NCI-H226 (cell line): ENCODE measurements around the gene OTUD3.
"Not testable (repeated sequence)": the region's sequence is repeated elsewhere in the genome, so short reads cannot be mapped to it uniquely, and the experiment has no call there.

ENCODE experiments used
- DNase-seq: peaks from one replicate; pipeline ENCODE4 v3.0.0-alpha.2; 2015

Gene OTUD3, protein sequence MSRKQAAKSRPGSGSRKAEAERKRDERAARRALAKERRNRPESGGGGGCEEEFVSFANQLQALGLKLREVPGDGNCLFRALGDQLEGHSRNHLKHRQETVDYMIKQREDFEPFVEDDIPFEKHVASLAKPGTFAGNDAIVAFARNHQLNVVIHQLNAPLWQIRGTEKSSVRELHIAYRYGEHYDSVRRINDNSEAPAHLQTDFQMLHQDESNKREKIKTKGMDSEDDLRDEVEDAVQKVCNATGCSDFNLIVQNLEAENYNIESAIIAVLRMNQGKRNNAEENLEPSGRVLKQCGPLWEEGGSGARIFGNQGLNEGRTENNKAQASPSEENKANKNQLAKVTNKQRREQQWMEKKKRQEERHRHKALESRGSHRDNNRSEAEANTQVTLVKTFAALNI

DNA sequence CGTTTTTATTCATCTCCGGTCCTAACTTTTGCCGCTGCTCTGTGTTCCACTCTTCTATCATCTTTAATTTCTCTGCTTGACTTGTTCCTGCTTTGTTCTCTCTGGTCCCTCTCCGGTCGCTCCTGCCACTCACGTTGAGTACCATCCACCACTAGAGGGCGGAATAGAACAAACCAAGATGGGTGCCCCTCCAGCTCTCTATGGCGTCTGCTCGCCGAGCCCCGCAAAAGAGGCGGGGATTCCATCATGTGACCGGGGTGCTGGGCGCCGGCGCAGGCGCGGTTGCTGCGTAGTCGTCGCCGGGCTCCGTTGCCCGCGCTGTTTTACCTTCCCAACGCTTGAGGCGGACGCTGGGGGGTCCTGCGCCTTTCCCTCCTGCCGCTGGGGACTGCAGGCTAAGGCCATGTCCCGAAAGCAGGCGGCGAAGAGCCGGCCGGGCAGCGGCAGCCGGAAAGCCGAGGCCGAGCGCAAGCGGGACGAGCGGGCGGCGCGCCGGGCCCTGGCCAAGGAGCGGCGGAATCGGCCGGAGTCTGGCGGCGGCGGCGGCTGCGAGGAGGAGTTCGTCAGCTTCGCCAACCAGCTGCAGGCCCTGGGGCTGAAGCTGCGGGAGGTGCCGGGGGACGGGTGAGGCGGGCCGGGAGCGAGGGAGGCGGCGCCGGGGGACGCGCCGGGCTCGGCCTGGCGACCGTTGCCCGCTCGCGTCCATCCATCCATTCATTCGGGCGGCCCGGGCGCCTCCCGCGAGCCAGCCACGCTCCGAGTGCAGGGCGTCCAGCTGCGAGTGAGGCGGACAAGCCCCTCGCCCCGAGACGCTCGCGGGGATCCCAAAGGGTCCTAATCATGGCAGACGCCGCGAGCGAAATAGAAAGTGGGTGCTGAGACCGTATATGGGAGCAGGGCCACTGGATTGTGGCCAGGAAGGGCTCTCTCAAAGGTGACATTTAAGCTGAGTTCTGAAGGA lies at the start of gene OTUD3:
Gene OTUD3, plus strand, starts transcription at position 285 of the 961 bp plus-strand sequence. Its CDS starts 119 bp downstream, at position 404.
- DNase-seq = peak; percentile 92

DNA sequence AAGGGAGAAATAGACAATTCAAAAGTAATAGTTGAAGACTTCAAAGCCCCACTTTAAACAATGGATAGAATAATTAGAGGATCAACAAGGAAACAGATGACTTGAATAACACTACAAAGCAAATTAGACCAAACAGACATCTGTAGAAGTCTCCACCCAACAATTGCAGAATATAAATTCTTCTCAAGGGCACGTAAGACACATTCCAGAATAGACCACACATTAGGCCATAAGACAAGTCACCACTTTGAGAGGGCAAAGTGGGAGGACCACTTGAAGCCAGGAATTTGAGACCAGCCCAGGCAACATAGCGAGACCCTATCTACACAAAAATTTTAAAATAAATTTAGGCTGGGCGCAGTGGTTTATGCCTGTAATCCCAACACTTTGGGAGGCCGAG lies 46.6 kb upstream of the OTUD3 start:
- no peak for DNase-seq

DNA sequence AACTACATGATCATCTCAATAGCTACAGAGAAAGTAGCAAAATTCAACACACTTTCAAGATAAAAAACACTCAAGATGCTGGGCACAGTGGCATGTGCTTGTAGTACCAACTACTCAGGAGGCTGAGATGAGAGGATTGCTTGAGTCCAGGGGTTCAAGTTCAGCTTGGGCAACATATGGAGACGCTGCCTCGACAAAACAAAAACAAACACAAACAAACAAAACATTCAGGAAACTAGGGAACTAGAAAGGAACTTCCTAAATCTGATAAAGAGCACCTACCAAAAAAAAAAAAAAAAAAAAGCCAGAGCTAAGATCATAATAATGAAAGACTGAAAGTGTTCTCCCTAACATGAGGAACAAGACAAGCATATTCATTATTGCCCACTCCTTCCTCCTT lies 44.3 kb upstream of the OTUD3 start:
- DNase-seq = no peak

DNA sequence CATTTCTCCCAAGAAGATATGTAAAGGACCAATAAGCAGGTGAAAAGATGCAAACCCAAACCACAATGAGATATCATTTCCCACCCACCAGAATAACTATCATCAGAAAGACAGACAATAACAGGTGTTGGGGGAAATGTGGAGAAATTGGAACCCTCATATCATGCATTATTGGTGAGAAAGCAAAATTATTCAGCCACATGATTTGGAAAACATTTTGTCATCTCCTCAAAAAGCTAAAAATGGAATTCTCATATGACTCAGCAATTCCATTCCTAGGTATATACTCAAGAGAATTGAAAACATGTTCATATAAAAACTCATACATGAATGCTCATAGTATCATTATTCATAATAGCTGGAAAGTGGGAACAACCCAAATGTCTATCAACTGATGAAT lies 42.0 kb upstream of the OTUD3 start:
- no peak for DNase-seq

DNA sequence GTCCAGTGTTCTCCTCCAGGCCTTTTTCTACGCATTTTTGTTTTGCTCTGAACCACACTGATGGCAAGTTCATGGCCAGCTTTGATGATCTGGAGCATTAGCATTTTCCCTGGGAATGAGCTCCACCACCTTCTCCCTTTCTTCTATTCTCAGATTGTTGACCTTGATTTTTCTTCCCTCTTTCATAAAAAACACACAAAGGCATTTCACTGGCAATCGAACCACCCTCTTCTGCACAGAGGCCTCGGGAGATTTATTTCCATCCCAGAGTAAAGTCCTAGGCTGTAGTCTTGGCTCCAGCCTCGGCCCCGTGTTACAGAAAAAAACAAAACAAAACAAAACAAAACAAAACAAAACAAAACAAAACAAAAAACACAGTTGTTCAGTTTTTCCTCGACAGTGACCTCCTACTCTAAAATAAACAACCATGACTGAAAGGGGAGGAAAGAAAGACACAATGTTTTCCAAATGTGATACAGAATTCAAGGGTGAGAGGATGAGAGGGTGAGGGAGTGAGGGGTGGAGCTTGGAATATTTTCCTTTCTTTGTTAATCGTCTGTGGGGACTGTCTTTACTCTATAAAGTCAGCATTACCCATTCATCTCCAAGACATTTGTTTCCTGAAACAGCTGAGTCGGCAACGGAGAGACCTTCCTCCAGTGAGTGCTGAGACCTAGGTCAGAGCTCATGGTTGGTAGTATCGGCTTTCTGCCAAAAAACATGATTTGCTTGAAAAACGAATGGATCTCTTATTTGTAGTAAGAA lies 37.3 kb upstream of the OTUD3 start:
- no peak for DNase-seq

DNA sequence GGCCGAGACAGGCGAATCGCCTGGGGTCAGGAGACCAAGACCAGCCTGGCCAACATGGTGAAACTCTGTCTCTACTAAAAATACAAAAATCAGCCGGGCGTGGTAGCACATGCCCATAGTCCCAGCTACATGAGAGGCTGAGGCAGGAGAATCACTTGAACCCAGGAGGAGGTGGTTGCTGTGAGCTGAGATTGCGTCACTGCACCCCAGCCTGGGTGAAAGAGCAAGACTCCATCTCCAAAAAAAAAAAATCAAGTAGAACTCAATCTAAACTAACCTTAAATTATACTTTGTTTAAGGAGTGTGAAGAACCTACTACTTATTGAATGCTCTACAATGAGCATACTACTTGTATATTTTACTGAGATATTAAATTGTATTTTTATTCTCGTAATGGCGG lies 36.6 kb upstream of the OTUD3 start:
- no peak for DNase-seq

DNA sequence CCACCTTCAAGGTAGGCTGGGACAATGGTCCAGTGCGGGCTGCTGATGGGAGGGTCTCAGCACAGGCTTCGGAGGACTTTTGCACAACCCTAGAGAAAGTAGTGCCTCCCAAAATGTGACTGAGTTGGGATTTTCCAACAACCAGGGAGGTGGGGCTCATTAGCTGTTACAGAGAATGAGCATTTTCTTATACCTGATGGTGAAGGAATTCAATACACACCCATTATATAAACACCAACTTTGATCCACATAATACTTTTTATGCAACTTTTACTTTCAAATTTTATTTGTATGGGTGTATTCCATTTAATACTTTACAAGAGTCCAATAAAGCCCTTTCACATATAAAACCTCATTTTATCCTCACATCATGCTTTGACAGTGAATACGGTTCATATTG lies 35.9 kb upstream of the OTUD3 start:
- DNase-seq = no peak

DNA sequence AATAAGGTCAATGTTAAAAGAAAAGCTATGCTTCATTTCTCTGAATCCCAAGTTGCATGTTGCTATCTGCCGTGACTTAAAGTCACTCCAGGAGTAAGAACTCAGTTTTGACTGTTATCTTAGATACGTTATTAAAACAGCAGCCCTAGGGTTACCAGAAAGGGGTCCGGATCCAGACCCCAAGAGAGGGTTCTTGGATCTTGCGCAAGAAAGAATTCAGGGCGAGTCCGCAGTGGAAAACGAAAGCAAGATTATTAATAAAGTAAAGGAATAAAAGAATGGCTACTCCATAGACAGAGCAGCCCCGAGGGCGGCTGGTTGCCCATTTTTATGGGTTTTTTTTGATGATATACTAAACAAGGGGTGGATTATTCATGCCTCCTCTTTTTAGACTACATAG lies 34.9 kb upstream of the OTUD3 start:
- DNase-seq = not testable (repeated sequence)

DNA sequence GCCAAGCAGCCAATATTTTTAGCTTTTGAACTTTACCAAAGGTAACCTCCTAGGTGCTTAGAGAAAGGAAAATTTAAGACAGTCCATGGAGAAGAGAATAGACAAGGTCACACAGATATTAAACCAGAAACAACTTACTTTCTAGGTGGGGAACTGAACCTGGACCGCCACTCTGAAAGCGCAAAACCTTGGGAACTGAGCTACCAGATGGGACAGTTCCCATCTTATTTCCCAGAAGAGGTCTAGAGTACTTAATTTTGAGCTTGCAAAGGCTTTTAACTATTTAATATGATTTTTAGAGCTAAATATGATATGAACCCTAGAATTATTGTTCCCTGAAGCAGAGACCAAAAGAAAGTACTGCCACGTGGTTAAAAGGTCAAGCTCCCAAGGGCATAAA lies 32.9 kb upstream of the OTUD3 start:
- DNase-seq = not testable (repeated sequence)

DNA sequence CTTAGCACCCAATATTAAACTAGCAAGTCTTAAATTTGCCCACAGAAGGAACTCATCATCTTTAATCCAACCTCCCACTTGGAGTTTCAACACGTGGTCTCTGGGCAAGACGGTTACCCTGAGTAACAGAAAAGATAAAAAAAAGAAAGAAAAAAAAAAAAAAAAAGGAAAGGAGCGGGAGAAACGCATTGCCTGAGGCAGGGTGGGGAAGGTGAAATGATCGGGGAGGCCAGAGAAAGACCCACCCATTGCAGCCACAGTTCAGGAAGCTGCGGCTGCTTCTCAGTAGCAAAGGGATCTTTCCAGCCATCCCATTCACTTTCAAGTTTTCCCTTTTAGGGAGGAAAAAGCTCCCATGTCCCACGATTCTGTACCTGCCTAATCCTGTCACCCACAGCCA lies 32.0 kb upstream of the OTUD3 start:
- no peak for DNase-seq

DNA sequence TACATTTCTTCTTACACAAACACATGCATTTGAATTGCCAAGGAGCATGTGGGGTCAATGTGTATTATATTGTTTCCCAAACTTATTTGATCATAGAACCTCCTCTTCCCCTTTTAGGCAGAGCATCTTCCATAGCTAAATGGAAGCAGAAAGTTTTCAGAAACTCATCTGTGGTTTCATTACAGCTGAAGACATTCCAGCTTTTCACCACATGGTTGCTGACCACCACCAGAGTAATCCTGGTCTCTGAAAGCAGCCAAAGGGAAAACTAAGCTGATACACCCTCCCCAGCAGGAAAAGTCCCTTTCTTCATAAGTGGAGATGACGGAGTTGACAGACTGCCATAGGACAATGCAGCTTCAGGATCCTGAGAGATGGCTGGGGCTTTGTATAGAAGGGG lies 30.2 kb upstream of the OTUD3 start:
- DNase-seq = no peak

DNA sequence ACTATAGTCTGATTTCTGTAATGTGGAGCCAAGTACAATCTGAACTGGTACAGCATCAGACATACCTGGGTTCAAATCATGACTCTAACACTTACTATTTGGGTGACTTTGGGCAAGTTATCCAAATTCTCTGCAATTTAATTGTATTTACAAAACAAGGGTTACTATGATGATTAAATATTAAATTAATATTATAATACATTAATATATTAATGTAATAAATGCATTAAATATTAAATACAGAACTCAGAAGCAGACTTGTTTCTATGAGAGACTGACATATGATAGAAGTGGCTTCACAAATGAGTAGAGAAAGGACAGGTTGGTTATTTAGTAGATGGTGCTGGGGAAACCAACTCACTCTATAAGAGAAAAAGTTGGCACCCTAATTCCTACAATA lies 27.3 kb upstream of the OTUD3 start:
- DNase-seq = no peak

DNA sequence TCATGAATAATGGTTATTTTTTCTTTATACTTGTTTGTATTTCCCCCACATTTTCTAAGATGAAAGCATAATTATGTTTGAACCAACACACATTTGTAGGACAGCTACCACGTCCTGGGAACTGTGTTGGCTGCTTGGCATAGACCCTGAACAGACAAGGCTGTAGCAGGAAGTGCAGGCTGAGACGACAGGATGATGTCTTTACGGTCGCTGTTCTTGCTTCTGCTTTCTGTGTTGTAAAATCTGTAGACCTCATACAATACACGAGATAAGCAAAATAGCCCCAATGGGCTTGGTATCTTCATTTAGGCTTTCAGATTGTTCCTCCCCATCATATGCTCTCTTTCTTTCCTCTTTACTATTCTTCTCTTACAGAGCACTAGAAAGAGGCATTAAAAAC lies 23.3 kb upstream of the OTUD3 start:
- DNase-seq = no peak

DNA sequence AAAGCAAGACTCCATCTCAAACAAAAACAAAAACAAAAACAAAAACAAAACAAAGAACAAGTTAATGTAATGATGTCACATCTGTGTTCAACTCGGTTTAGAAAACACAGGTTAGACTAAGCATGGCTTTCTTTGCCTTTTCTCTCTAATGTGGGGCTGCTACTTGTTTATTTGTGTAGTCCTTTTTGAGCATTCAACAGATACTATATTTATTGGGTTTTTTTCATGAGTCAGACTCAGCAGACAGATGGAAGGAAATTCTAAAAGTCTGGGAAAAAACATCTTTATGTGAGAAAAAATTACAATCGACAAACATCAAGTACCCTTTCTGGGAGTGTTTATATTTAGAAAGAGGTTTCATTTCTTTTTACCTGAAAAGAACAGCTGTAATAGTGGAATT lies 22.3 kb upstream of the OTUD3 start:
- no peak for DNase-seq

DNA sequence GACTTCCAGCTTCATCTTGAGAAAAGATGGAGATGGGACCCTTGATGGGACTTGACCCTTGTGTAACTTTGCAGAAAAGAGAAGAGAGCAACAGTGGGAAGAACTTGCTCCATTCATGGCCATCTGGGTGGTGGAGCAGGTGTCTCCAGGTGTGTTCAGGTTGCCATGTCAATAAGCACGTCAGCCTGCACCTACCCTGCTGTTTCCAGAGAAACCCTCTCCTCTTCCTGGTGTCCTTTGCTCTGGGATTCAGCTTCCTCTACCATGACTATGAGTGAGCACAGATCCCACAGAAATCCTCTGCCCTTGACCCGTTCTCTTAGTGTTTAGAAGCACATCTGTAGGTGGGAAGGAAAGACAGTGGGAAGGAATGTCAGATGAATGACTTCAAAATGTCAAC lies 21.8 kb upstream of the OTUD3 start:
- no peak for DNase-seq

DNA sequence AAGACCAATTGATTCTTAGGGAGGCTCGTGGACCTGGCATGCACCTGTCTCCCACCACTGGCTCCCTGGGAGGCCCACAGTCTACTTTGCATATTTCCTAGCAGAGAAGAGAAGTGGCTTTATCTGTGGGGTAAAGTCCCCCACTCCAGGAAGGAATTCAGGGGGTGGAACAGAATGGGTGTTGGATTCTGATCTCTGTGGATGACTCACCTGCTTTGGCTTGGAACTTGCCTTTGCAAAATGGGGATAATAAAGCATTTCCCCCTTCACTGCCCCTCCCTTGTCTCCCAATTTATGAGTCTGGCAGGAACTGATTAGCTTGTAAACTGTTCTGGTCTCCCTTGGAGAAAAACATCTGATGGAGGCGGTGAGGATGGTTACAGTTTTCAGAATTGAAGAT lies 21.2 kb upstream of the OTUD3 start:
- peak; percentile 43 for DNase-seq

DNA sequence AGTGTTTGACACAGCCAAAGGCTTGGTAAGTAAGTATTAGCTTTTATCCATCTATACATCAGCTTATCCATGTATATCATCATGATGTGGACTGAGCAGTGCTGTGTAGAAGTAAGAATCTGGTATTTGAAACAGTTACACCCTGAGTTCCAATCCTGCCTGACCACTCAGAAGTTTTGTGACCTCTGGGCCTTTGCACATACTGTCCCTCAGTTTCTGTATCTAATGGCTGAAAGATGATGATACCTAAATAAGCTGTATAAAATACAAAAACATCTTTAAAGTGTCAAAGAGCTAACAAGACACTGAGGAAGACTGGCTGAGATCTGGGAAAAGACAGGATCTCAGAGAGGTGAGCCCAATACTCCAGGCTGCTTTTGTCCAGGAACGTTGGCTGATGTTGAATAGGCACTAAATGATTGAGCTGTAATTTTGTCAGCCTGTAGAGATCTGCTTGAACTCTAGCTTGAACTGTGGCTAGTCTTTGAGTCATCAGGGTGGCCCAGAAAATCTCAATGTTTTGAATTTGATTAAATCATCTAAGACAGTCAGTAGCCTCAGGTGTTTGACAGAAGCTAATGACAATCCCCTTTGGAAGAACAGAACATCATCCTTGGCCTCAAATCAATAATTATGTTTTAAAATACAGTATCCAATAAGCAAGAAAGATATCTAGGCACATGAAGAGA lies 20.2 kb upstream of the OTUD3 start:
- DNase-seq = no peak

DNA sequence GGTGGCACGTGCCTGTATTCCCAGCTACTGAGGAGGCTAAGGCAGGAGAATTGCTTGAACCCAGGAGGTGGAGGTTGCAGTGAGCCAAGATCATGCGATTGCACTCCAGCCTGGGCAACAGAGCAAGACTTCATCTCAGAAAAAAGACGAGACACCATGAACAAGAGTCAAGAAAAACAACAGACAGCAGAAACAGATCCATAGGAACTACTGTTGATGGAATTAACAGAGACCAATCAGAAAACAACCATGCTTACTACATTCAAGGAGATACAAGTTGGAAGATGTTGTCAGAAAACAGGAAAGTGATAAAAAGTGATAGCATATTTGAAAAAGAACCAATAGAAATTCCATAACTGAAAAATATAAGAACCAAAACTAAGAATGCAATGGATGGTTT lies 19.3 kb upstream of the OTUD3 start:
- no peak for DNase-seq

DNA sequence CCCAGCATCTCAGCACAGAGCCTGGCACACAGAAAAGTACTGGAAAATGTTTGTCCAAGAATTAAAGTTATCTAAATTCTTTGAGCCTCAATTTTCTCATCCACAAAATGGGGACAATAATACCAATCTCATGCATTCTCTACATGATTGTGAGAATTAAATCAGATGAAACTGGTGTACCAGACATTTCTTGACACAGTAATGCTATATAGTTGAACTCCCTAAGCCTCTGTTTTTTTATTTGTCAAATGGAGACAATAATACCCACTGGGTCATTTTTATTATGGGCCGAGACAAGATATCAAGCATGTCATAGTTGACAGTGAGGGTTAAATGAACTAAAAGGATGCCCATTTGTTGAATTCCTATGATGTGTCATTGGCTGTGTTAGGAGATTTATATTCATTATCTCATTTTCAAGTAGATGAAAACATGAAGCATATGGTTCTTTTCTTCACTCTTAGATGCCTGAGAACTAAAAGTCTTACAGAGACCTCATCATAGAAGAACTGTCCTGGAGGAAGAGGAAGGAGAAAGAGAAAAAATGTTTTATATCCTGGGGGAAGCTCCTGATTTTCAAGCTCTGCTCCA lies 17.5 kb upstream of the OTUD3 start:
- DNase-seq = no peak

DNA sequence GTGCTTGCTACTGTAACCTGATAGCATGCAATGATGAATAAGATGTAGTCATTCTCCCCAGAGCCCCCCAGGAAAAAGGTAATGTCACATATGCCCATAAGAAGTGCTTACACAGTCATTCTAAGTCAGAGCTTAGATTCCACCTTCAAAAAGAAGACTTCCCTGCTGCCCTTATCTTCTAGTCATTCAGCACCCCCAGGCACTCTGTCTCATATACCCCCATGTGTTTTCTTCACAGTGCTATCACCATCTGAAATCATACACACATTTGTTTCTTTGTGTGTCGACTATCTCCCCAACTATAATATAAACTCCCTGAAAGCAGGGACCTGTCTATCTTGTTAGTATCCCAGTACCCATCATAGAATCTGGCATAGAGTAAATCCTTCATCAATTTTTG lies 16.2 kb upstream of the OTUD3 start:
- DNase-seq = no peak

DNA sequence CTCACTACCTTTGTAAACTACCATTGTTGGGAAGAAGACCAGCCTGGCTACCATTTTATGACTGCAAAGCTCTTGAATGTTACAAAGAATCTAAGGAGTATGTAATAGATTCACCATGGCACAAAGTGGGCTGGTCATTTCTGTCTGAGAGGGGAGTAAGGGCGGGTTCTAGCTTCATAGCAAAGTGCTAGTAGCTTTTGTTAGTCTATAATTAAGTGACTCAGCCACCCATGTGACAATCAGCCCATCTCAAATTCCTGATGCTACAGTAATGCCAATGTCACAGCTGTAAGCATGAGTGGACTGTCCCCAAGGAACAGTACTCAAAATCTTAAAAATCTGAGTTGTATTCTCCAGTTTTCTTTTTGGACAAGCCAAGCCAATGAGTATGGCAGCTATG lies 15.4 kb upstream of the OTUD3 start:
- no peak for DNase-seq

DNA sequence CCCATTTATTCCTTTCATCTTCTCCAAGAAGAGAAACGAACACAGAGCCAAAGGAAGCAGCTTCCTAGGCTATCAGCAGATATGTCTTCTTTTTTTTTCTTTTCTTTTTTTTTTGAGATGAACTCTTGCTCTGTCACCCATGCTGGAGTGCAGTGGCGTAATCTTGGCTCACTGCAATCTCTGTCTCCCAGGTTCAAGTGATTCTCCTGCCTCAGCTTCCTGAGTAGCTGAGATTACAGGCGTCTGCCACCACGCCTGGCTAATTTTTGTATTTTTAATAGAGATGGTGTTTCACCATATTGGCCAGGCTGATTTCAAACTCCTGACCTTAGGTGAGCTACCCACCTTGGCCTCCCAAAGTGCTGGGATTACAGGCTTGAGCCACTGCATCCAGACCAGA lies 13.6 kb upstream of the OTUD3 start:
- not testable (repeated sequence) for DNase-seq
